Keratinocyte (primary cell): ENCODE results near the gene EMB. TPM values are rescaled to one million over a fixed set of nuclear protein-coding genes. Genes with fewer than 3 reads are reported as not detected.
A peak's percentile ranks its signal among the peaks of the same experiment; 100 is the strongest.
"Not testable (repeated sequence)": the region's sequence is repeated elsewhere in the genome, so short reads cannot be mapped to it uniquely, and the experiment has no call there.

Experiments used
- DNase-seq: peaks from one replicate; pipeline ENCODE4 v3.0.0-alpha.2; 2011; ENCODE audit warnings: low read depth, missing footprints, low spot score
- FAIRE-seq: peaks from 2 replicates; lab custom pipeline; 2011; peaks lifted over from hg19 to GRCh38; lab: Jason Lieb, UNC
- H2AFZ ChIP-seq: 2 replicates; pipeline ENCODE4 v1.6.0; 2012; ENCODE audit warnings: low read length, control low read depth, inconsistent platforms; ENCODE audit not compliant: control insufficient read depth
- H3K27ac ChIP-seq: 2 replicates; pipeline ENCODE4 v1.5.1; 2011; ENCODE audit warnings: low read length; ENCODE audit not compliant: control insufficient read depth, insufficient read depth
- H3K27me3 ChIP-seq: 3 replicates; pipeline ENCODE4 v1.6.0; 2011; ENCODE audit warnings: low read length; ENCODE audit not compliant: control insufficient read depth, insufficient read depth; ENCODE audit errors: extremely low read depth
- H3K36me3 ChIP-seq, 2 experiments: 2 replicates in 1 of 2; 3 replicates in 1 of 2; pipeline ENCODE4 v1.5.1; 2011; ENCODE audit warnings: low read length in 2 of 2, mild to moderate bottlenecking in 1 of 2; ENCODE audit not compliant: control insufficient read depth in 2 of 2, insufficient read depth in 2 of 2; ENCODE audit errors: extremely low read depth in 1 of 2
- H3K4me1 ChIP-seq: 3 replicates; pipeline ENCODE4 v1.5.1; 2011; ENCODE audit warnings: low read length; ENCODE audit not compliant: control insufficient read depth, insufficient read depth; ENCODE audit errors: extremely low read depth
- H3K4me2 ChIP-seq: 3 replicates; pipeline ENCODE4 v1.6.0; 2011; ENCODE audit warnings: low read depth, low read length; ENCODE audit not compliant: control insufficient read depth, insufficient read depth; ENCODE audit errors: extremely low read depth
- H3K4me3 ChIP-seq, 3 experiments: fragments of 200-600 bp in 1 of 3; sonication (generic) in 1 of 3; 2 replicates in 2 of 3; 3 replicates in 1 of 3; pipeline ENCODE4 v1.5.1; 2011 to 2016; ENCODE audit warnings: low read length in 3 of 3, mild to moderate bottlenecking in 3 of 3, control low read depth in 2 of 3, inconsistent platforms in 1 of 3, low read depth in 1 of 3, mixed read lengths in 1 of 3, mixed run types in 1 of 3, moderate library complexity in 1 of 3; ENCODE audit not compliant: control insufficient read depth in 2 of 3, insufficient read depth in 2 of 3; ENCODE audit errors: extremely low read depth in 1 of 3
- H3K79me2 ChIP-seq: 2 replicates; pipeline ENCODE4 v1.6.0; 2012; ENCODE audit warnings: low read length; ENCODE audit not compliant: control insufficient read depth, insufficient read depth
- H3K9ac ChIP-seq: 3 replicates; pipeline ENCODE4 v1.6.0; 2011; ENCODE audit warnings: low read length; ENCODE audit not compliant: control insufficient read depth, insufficient read depth; ENCODE audit errors: extremely low read depth
- H3K9me1 ChIP-seq: 3 replicates; pipeline ENCODE4 v1.6.0; 2011; ENCODE audit warnings: low read length; ENCODE audit not compliant: control insufficient read depth, insufficient read depth; ENCODE audit errors: extremely low read depth
- H3K9me3 ChIP-seq: 2 replicates; pipeline ENCODE4 v1.5.1; 2012; ENCODE audit warnings: low read depth, low read length; ENCODE audit not compliant: control insufficient read depth
- H4K20me1 ChIP-seq: 3 replicates; pipeline ENCODE4 v1.6.0; 2011; ENCODE audit warnings: low read length; ENCODE audit not compliant: control insufficient read depth, insufficient read depth; ENCODE audit errors: extremely low read depth
- CTCF ChIP-seq, 3 experiments: IDR thresholded peaks in 1 of 3; conservative IDR thresholded peaks in 1 of 3; optimal IDR thresholded peaks in 1 of 3; 2 replicates in 2 of 3; 3 replicates in 1 of 3; pipeline versions ENCODE3 to v1.5.1; 2011; ENCODE audit warnings: low read length in 3 of 3, mild to moderate bottlenecking in 3 of 3, moderate library complexity in 2 of 3, control low read depth in 1 of 3, inconsistent platforms in 1 of 3; ENCODE audit not compliant: insufficient read depth in 2 of 3; ENCODE audit errors: extremely low read depth in 1 of 3
- EZH2 ChIP-seq: IDR thresholded peaks from one replicate; pipeline ENCODE4 v1.6.1; 2012; ENCODE audit warnings: inconsistent platforms, mild to moderate bottlenecking, low read length, moderate library complexity
- dilution Hi-C: fragments of 300-500 bp; cut with MboI; formaldehyde crosslinking; loops from one replicate; pipeline ENCODE4 v1.7.0; 2020; ENCODE audit warnings: low sequenced_read_pairs; ENCODE audit not compliant: extremely low pct_ligation_motif_present
- polyA plus RNA-seq, 5 experiments: library from polyadenylated mRNA; depleted of rRNA in 3 of 5; stranded (reverse) in 3 of 5; stranded (forward) in 1 of 5; unstranded in 1 of 5; fragments of >200 nt; gene quantifications; 1 replicate in 1 of 5; 2 replicates in 3 of 5; 3 replicates in 1 of 5; pipeline versions ENCODE4 v1.2.1 to v1.2.3, GENCODE V29; 2011 to 2012; ENCODE audit warnings: missing spikeins in 2 of 5, low read depth in 1 of 5, low replicate concordance in 1 of 5

The EMB gene
- polyA plus RNA-seq, 1 donor (not counting 4 experiments of a cell fraction or from before 2014, with no cell fraction given) = 68.8 TPM

- Histone ChIP-seq H3K4me3 (peak overlapping the region; percentile 66 to 86 (median 84)), H2AFZ (peak overlapping the region; percentile 90), H3K9ac (peak overlapping the region; percentile 67), H3K36me3 (no peaks in the 10 kb centered on the region), H3K4me1 (peaks cover 4% of the 10 kb centered on the region), H4K20me1 (no peaks in the 10 kb centered on the region), H3K27ac (peak overlapping the region; percentile 61), H3K9me3 (no peaks in the 10 kb centered on the region), H3K79me2 (peaks cover 17% of the 10 kb centered on the region), H3K4me2 (peak overlapping the region; percentile 79), H3K9me1 (no peaks in the 10 kb centered on the region), H3K27me3 (no peaks in the 10 kb centered on the region)
- dilution Hi-C loops = no loop called here
- DNase-seq (no peak), FAIRE-seq (no peak)
- TF ChIP-seq CTCF (optimal IDR thresholded peaks at IDR 0.05 in 1 of 3, IDR thresholded peaks at IDR 0.05 in 1 of 3, conservative IDR thresholded peaks at IDR 0.05 in 1 of 3; ENCODE audit: extremely low read depth in 1 of 3, insufficient read depth in 2 of 3, low read length in 3 of 3) (no peak), EZH2 (no peak)
These were observed 436 bp upstream of the EMB start for GRCh38 chr5:50441493-50441955.

GRCh38 chr5:50439221-50439620 is 1.9 kb downstream of the EMB start:
- no peak for TF ChIP-seq EZH2
- TF ChIP-seq CTCF (optimal IDR thresholded peaks at IDR 0.05 in 1 of 3, IDR thresholded peaks at IDR 0.05 in 1 of 3, conservative IDR thresholded peaks at IDR 0.05 in 1 of 3; ENCODE audit: extremely low read depth in 1 of 3, insufficient read depth in 2 of 3, low read length in 3 of 3) = no peak

GRCh38 chr5:50438060-50438459 is 3.0 kb downstream of the EMB start:
- H3K27ac ChIP-seq, dilution Hi-C loops, H2AFZ ChIP-seq, H3K4me1 ChIP-seq, H3K4me2 ChIP-seq, H3K4me3 ChIP-seq, H3K9me1 ChIP-seq, DNase-seq, H4K20me1 ChIP-seq, H3K27me3 ChIP-seq, H3K36me3 ChIP-seq, H3K9ac ChIP-seq, H3K9me3 ChIP-seq: not testable (repeated sequence)
- FAIRE-seq = peak; percentile 77
- H3K79me2 ChIP-seq = peaks cover 36% of the 10 kb centered on the region

More at GRCh38 chr5:50439221-50439620, 1.9 kb downstream of the EMB start:
- DNase-seq = no peak
- Histone ChIP-seq H3K9ac (no peak overlapping the region), H3K4me1 (peaks cover 4% of the 10 kb centered on the region), H3K36me3 (no peaks in the 10 kb centered on the region), H3K4me3 (no peak overlapping the region), H3K9me1 (no peaks in the 10 kb centered on the region), H3K79me2 (peaks cover 29% of the 10 kb centered on the region), H2AFZ (no peak overlapping the region), H3K27me3 (no peaks in the 10 kb centered on the region), H3K27ac (no peak overlapping the region), H3K9me3 (no peaks in the 10 kb centered on the region), H4K20me1 (no peaks in the 10 kb centered on the region), H3K4me2 (peak overlapping the region; percentile 5)
- dilution Hi-C loops = no loop called here
- no peak for FAIRE-seq
